PC-9 (cell line): Measurements from ENCODE around the gene LAMA2. TPM values are rescaled to one million over a fixed set of nuclear protein-coding genes. Genes with fewer than 3 reads are reported as not detected.

ENCODE experiments used
- BruUV-seq: library from RNA; stranded (reverse); fragments of 400-500 nt; replicated peaks from 2 replicates; lab custom pipeline; 2021; lab: Mats Ljungman, UMichigan
- CTCF ChIA-PET: fragments of 300-600 bp; sonication (Branson Sonifier 250); formaldehyde crosslinking; loops from one replicate; lab custom pipeline; 2022; ENCODE audit warnings: antibody characterized with exemption; lab: Charles Lee
- POLR2A ChIA-PET: fragments of 300-600 bp; sonication (Branson Sonifier 250); formaldehyde crosslinking; loops from one replicate; lab custom pipeline; 2022; ENCODE audit warnings: antibody characterized with exemption; ENCODE audit not compliant: unreplicated experiment; lab: Charles Lee
- DNase-seq, 2 experiments: peaks; one replicate each; pipeline versions ENCODE4 v3.0.0 to v3.0.0-alpha.2; 2015 to 2022; ENCODE audit warnings: mixed read lengths in 1 of 2
- H2AFZ ChIP-seq: fragments of 200-600 bp; sonication (generic); 2 replicates; pipeline ENCODE4 v1.8.1; 2017; ENCODE audit warnings: antibody characterized with exemption
- H3F3A ChIP-seq: fragments of 200-600 bp; sonication (generic); 2 replicates; pipeline ENCODE4 v1.8.1; 2017; ENCODE audit warnings: antibody characterized with exemption, mild to moderate bottlenecking, low read depth; ENCODE audit not compliant: insufficient read depth
- H3K27ac ChIP-seq: fragments of 200-600 bp; sonication (generic); 2 replicates; pipeline ENCODE4 v1.6.1; 2016; ENCODE audit warnings: mixed run types
- H3K27me3 ChIP-seq: fragments of 200-600 bp; sonication (generic); 2 replicates; pipeline ENCODE4 v1.6.1; 2016; ENCODE audit warnings: low read depth, mixed run types; ENCODE audit not compliant: insufficient read depth
- H3K36me3 ChIP-seq: fragments of 200-600 bp; sonication (generic); 2 replicates; pipeline ENCODE4 v1.6.1; 2016; ENCODE audit warnings: low read depth, mixed run types
- H3K4me1 ChIP-seq: fragments of 200-600 bp; sonication (generic); replicated peaks from 2 replicates; pipeline ENCODE4 v1.6.1; 2016; ENCODE audit warnings: mixed run types; ENCODE audit not compliant: insufficient read depth
- H3K4me2 ChIP-seq: fragments of 200-600 bp; sonication (generic); 2 replicates; pipeline ENCODE4 v1.6.1; 2017; ENCODE audit warnings: mixed run types
- H3K4me3 ChIP-seq: fragments of 200-600 bp; sonication (generic); 2 replicates; pipeline ENCODE4 v1.6.1; 2016; ENCODE audit warnings: mixed run types
- H3K79me2 ChIP-seq: fragments of 200-600 bp; sonication (generic); 2 replicates; pipeline ENCODE4 v1.6.1; 2017; ENCODE audit warnings: low read depth, mixed run types
- H3K9me2 ChIP-seq: fragments of 200-600 bp; sonication (generic); 2 replicates; pipeline ENCODE4 v1.8.1; 2017; ENCODE audit warnings: mild to moderate bottlenecking; ENCODE audit not compliant: insufficient read depth
- H3K9me3 ChIP-seq: fragments of 200-600 bp; sonication (generic); 2 replicates; pipeline ENCODE4 v1.8.1; 2016; ENCODE audit warnings: low read depth; ENCODE audit not compliant: insufficient read depth
- H4K20me1 ChIP-seq: fragments of 200-600 bp; sonication (generic); 2 replicates; pipeline ENCODE4 v1.8.1; 2017; ENCODE audit not compliant: insufficient read depth
- EZH2 ChIP-seq: fragments of 200-600 bp; sonication (generic); IDR thresholded peaks from 2 replicates; pipeline ENCODE4 v1.8.0; 2017; ENCODE audit warnings: antibody characterized with exemption, low read depth
- intact Hi-C: fragments of 100-400 bp; cut with micrococcal nuclease; formaldehyde crosslinking; loops from one replicate; pipeline ENCODE4 v1.10.0; 2022; ENCODE audit not compliant: unreplicated experiment
- total RNA-seq: library from RNA; stranded (reverse); gene quantifications from 2 replicates; pipeline ENCODE4 v1.2.3, GENCODE V29; 2021
- TF ChIP-seq, protein P1 (sequence below): fragments of 200-600 bp; sonication (generic); conservative IDR thresholded peaks from 2 replicates; pipeline ENCODE4 v1.6.1; 2017; ENCODE audit warnings: mixed run types, antibody characterized with exemption, mild to moderate bottlenecking, moderate library complexity

Gene LAMA2
- total RNA-seq, 1 experiment from 2014 or later = 2.8 TPM

DNA sequence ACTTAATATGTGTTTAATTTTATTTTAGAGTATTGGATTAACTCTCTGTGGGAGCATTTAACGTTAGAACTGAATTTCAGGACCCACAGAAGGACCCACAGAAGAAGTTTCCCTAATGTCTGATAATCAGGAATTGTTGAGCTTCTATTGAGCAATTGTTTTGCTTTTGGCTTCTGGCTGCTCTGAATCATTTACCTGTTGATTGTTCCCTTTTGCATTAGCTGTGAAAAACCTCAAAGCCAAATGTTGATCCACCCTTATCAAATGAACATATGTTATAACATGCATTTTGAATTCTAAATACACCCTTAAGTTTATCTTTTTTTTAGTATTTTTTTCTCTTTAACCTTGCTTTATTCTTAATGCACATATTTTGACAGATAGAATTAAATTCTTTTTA lies 393.5 kb downstream of the LAMA2 start:
- H3K9me3 ChIP-seq = no peaks in the 10 kb centered on the region
- POLR2A ChIA-PET = no interaction called here
- intact Hi-C loops = no loop called here
- TF ChIP-seq, protein P1, sequence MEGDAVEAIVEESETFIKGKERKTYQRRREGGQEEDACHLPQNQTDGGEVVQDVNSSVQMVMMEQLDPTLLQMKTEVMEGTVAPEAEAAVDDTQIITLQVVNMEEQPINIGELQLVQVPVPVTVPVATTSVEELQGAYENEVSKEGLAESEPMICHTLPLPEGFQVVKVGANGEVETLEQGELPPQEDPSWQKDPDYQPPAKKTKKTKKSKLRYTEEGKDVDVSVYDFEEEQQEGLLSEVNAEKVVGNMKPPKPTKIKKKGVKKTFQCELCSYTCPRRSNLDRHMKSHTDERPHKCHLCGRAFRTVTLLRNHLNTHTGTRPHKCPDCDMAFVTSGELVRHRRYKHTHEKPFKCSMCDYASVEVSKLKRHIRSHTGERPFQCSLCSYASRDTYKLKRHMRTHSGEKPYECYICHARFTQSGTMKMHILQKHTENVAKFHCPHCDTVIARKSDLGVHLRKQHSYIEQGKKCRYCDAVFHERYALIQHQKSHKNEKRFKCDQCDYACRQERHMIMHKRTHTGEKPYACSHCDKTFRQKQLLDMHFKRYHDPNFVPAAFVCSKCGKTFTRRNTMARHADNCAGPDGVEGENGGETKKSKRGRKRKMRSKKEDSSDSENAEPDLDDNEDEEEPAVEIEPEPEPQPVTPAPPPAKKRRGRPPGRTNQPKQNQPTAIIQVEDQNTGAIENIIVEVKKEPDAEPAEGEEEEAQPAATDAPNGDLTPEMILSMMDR = no peak
- no peak for TF ChIP-seq EZH2
- H2AFZ ChIP-seq = no peak overlapping the region
- no peak for DNase-seq
- no peaks in the 10 kb centered on the region for H3K4me1 ChIP-seq
- no peak overlapping the region for H3K4me2 ChIP-seq
- CTCF ChIA-PET = no interaction called here
- no peak overlapping the region for H3K4me3 ChIP-seq
- H3K27me3 ChIP-seq = no peaks in the 10 kb centered on the region
- no peaks in the 10 kb centered on the region for H3K79me2 ChIP-seq
- no peaks in the 10 kb centered on the region for H3K36me3 ChIP-seq
- no peak overlapping the region for H3K27ac ChIP-seq
- H3K9me2 ChIP-seq = no peaks in the 10 kb centered on the region
- no TSS peak for BruUV-seq
- no peaks in the 10 kb centered on the region for H4K20me1 ChIP-seq
- no peaks in the 10 kb centered on the region for H3F3A ChIP-seq

DNA sequence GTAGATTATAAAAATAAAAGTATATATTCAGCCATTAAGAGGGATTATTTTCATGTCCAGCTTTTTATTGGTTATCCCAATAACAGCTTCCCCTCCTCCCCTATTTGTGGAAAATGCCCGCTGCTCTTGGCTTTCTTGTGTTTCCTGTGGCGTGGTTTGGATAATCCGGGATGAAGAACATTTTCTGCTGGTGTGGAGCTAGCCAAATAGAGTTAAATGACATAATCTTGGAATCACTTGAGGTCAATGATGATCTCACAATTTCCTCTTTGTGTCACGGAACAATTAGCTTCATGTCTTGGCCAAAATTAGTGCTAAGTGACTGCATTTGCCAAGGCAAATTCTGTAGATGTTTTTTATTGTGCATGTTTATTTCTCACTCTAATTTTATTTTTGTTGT lies 394.0 kb downstream of the LAMA2 start:
- no peaks in the 10 kb centered on the region for H3K9me2 ChIP-seq
- CTCF ChIA-PET = no interaction called here

DNA sequence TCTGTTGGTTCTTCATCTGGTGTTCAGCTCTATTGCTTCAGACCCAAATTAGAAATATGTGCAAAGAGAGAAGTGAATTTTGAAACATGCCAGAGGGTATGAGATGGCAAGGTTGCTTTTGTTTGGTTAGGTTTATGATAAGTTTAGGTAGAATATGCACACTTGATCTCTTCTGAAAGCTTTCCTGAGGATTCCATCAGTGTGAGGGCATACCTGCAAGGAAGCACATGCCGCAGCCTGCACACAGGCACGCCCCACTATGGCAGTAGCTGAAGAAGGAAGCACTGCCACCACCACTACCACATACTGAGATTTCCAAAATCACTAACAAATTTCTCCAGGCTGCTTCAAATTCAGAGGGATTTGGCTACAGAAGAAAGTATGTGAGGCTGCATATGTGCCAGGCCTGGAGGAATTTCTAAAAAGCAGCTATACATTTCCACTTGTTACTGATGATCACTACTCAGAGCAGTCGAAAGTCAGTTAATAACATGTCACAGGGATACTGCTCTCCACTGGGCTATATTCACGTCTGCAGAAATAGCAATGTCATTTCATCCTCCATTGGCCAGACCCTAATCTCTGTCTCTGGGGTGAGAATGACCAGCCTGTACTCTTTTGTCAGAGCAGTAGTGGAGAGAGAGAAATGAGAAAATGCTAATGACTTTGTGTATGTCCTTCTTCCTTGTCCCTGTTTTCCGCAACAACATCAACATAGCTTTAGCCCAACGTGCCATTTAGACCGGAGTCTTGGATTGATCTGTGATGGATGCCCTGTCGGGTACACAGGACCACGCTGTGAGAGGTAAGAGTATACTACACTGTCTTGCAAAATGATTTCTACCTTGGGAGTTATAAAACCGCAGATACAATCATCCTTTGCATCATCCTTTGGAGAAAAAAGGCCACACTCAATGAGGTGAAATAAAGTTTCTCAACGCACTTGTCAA lies 396.7 kb downstream of the LAMA2 start:
- Histone ChIP-seq H3K36me3 (no peaks in the 10 kb centered on the region), H3K4me3 (no peak overlapping the region), H2AFZ (no peak overlapping the region), H3K4me1 (no peaks in the 10 kb centered on the region), H3K4me2 (no peak overlapping the region), H4K20me1 (no peaks in the 10 kb centered on the region), H3K79me2 (no peaks in the 10 kb centered on the region), H3F3A (no peaks in the 10 kb centered on the region), H3K9me3 (no peaks in the 10 kb centered on the region), H3K27me3 (no peaks in the 10 kb centered on the region), H3K9me2 (no peaks in the 10 kb centered on the region), H3K27ac (no peak overlapping the region)
- BruUV-seq = no TSS peak
- intact Hi-C loops = no loop called here
- TF ChIP-seq, protein P1 = no peak
- no peak for TF ChIP-seq EZH2
- no peak for DNase-seq
- POLR2A ChIA-PET = no interaction called here
- CTCF ChIA-PET = no interaction called here

More for the DNA sequence above, 394.0 kb downstream of the LAMA2 start:
- no peak overlapping the region for H3K4me3 ChIP-seq
- H4K20me1 ChIP-seq = no peaks in the 10 kb centered on the region
- no peaks in the 10 kb centered on the region for H3F3A ChIP-seq
- intact Hi-C loops = no loop called here
- no peaks in the 10 kb centered on the region for H3K79me2 ChIP-seq
- POLR2A ChIA-PET = no interaction called here
- DNase-seq = no peak
- no peak overlapping the region for H2AFZ ChIP-seq
- TF ChIP-seq, protein P1 = no peak
- TF ChIP-seq EZH2 = no peak
- H3K9me3 ChIP-seq = no peaks in the 10 kb centered on the region
- no peaks in the 10 kb centered on the region for H3K27me3 ChIP-seq
- H3K36me3 ChIP-seq = no peaks in the 10 kb centered on the region
- H3K4me1 ChIP-seq = no peaks in the 10 kb centered on the region
- H3K27ac ChIP-seq = no peak overlapping the region
- no peak overlapping the region for H3K4me2 ChIP-seq
- BruUV-seq = no TSS peak
